MM.1S (cell line): ENCODE data around the gene PLEKHA1.

Experiments
- DNase-seq: peaks from one replicate; pipeline ENCODE4 v3.0.0-alpha.2; 2015
- H2AFZ ChIP-seq: fragments of 300-600 bp; sonication (generic); 2 replicates; pipeline ENCODE4 v1.6.0; 2016; ENCODE audit warnings: antibody characterized with exemption, low read length
- H3F3A ChIP-seq: fragments of 300-600 bp; sonication (generic); 2 replicates; pipeline ENCODE4 v1.6.1; 2016; ENCODE audit warnings: mild to moderate bottlenecking, antibody characterized with exemption, low read length, moderate library complexity, mixed read lengths; ENCODE audit not compliant: insufficient read depth
- H3K27ac ChIP-seq: fragments of 300-600 bp; sonication (generic); 2 replicates; pipeline ENCODE4 v1.5.1; 2016; ENCODE audit warnings: mild to moderate bottlenecking, low read length
- H3K27me3 ChIP-seq: fragments of 300-600 bp; sonication (generic); replicated peaks from 2 replicates; pipeline ENCODE4 v1.6.0; 2016; ENCODE audit warnings: low read length; ENCODE audit not compliant: insufficient read depth
- H3K36me3 ChIP-seq: fragments of 300-600 bp; sonication (generic); replicated peaks from 2 replicates; pipeline ENCODE4 v1.6.1; 2016; ENCODE audit warnings: mild to moderate bottlenecking, low read length, mixed read lengths; ENCODE audit not compliant: insufficient read depth
- H3K4me1 ChIP-seq: fragments of 300-600 bp; sonication (generic); 2 replicates; pipeline ENCODE4 v1.6.1; 2016; ENCODE audit warnings: low read length, mixed read lengths
- H3K4me2 ChIP-seq: fragments of 300-600 bp; sonication (generic); 2 replicates; pipeline ENCODE4 v1.6.0; 2016; ENCODE audit warnings: low read depth, low read length
- H3K4me3 ChIP-seq: fragments of 300-600 bp; sonication (generic); 2 replicates; pipeline ENCODE4 v1.5.1; 2016; ENCODE audit warnings: low read length, mixed read lengths
- H3K79me2 ChIP-seq: fragments of 300-600 bp; sonication (generic); 2 replicates; pipeline ENCODE4 v1.6.1; 2016; ENCODE audit warnings: mixed run types, low read length, mixed read lengths
- H3K9ac ChIP-seq: fragments of 300-600 bp; sonication (generic); 2 replicates; pipeline ENCODE4 v1.6.1; 2016; ENCODE audit warnings: low read length, mixed read lengths
- H3K9me2 ChIP-seq: fragments of 300-600 bp; sonication (generic); replicated peaks from 2 replicates; pipeline ENCODE4 v1.6.1; 2016; ENCODE audit warnings: mild to moderate bottlenecking, low read length, mixed read lengths; ENCODE audit not compliant: insufficient read depth
- H3K9me3 ChIP-seq: fragments of 300-600 bp; sonication (generic); replicated peaks from 2 replicates; pipeline ENCODE4 v1.6.1; 2016; ENCODE audit warnings: mild to moderate bottlenecking, low read length, mixed read lengths; ENCODE audit not compliant: insufficient read depth
- H4K20me1 ChIP-seq: fragments of 300-600 bp; sonication (generic); 2 replicates; pipeline ENCODE4 v1.6.1; 2016; ENCODE audit warnings: mild to moderate bottlenecking, low read length, moderate library complexity, mixed read lengths; ENCODE audit not compliant: insufficient read depth
- CTCF ChIP-seq: fragments of 300-600 bp; sonication (generic); IDR thresholded peaks from 2 replicates; pipeline ENCODE4 v1.5.1; 2016; ENCODE audit warnings: antibody characterized with exemption, low read length, mixed read lengths
- EZH2 ChIP-seq: fragments of 300-600 bp; sonication (generic); optimal IDR thresholded peaks from 2 replicates; pipeline ENCODE3; 2017; ENCODE audit warnings: low read depth, mild to moderate bottlenecking, antibody characterized with exemption, low read length, mixed read lengths
- EZH2phosphoT487 ChIP-seq: fragments of 300-600 bp; sonication (generic); IDR thresholded peaks from 2 replicates; pipeline ENCODE4 v1.6.1; 2018; ENCODE audit warnings: antibody characterized with exemption, low read length

The PLEKHA1 gene

DNA sequence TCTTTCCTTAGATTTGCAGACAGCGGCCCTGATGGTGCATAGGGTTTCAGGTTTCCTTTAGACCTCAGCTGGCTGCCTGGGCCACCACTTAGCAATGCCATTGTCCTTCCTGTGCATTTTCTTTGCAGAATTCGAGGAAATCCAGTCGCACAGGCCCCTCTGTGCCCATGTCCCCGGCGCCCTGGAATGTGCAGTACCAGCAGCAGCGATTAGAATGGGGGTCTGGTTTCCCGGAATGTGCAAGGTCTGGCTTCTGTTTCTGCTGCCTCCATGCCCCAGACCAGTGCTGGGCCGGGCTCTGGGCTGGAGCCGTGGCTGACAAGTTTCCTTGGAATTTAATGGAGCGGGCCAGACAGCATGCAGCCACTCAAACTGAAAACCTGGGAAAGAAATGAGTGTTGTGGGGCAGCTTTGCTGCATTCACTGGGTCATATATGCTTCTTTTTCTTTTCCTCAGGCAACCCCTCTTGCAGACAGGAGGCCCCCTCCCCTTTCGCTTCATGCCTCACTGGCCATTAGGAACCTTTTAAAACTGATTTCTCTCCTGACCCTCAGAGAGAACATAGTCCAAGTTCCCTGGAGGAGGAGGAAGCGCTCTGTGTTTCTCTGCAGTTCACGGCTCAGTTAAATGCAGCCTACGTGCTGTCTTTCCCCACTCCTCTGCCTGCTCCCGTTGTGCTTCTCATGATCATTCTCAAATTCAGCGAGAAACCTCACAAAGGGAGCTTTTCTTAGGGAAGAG lies 101.3 kb downstream of the PLEKHA1 start:
- no peak for TF ChIP-seq CTCF
- no peak for TF ChIP-seq EZH2phosphoT487
- no peak for TF ChIP-seq EZH2
- Histone ChIP-seq H3K4me3 (no peak overlapping the region), H3K27ac (no peak overlapping the region), H3K79me2 (no peaks in the 10 kb centered on the region), H3F3A (no peaks in the 10 kb centered on the region), H3K9me3 (no peaks in the 10 kb centered on the region), H3K36me3 (no peaks in the 10 kb centered on the region), H3K4me1 (no peaks in the 10 kb centered on the region), H3K9me2 (no peaks in the 10 kb centered on the region), H4K20me1 (no peaks in the 10 kb centered on the region), H3K4me2 (no peak overlapping the region), H2AFZ (no peak overlapping the region), H3K27me3 (peaks cover 10% of the 10 kb centered on the region; the same call in 1 of the 2 replicates), H3K9ac (no peak overlapping the region)
- DNase-seq = no peak

DNA sequence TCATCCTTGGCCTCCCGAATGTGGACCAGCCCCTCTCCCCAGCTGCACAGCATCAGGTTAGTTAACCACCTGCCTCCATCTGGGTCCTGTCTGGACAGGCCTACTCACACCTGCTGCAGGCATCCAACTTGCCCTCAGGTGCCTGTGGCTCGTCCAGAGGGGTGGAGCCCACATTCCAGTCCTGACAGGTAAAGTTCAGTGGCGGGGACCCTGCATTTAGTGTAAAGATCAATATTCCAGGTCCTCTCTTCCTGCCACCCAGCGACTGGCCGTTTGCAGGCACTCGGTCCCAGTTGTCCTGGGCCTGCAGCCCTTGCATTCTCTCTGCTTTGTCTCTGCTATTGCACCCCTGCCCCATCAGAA lies 101.8 kb downstream of the PLEKHA1 start:
- no peak for TF ChIP-seq CTCF
- no peak for TF ChIP-seq EZH2phosphoT487
- no peak for TF ChIP-seq EZH2
- H2AFZ ChIP-seq = no peak overlapping the region
- no peaks in the 10 kb centered on the region for H3K9me2 ChIP-seq
- H3K79me2 ChIP-seq = no peaks in the 10 kb centered on the region
- no peaks in the 10 kb centered on the region for H3F3A ChIP-seq
- H3K36me3 ChIP-seq = no peaks in the 10 kb centered on the region
- no peaks in the 10 kb centered on the region for H3K4me1 ChIP-seq
- H3K4me3 ChIP-seq = no peak overlapping the region
- no peak for DNase-seq
- H3K4me2 ChIP-seq = no peak overlapping the region
- H3K9ac ChIP-seq = no peak overlapping the region
- H3K27me3 ChIP-seq = peaks cover 10% of the 10 kb centered on the region; the same call in 1 of the 2 replicates
- no peaks in the 10 kb centered on the region for H3K9me3 ChIP-seq
- no peaks in the 10 kb centered on the region for H4K20me1 ChIP-seq
- H3K27ac ChIP-seq = no peak overlapping the region

DNA sequence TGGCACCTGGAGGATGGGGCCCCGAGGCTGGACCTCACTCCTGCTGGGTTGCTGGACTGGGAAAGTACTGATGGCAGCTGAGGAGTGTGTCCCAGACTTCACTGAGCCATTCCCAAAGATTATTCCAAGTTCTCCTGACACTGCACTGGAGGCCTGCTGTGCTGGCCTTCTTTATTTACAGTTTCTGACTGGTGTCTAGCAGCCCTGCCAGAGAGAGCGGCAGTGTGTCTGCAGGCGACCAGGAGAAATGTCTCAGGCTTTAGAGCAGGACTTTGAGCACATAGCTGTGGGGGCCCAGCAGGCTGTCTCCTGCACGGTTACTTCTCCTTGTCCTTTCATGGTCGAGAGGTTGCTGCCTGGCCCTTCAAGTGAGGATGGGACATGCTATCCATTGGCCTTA lies 102.9 kb downstream of the PLEKHA1 start:
- TF ChIP-seq EZH2 = no peak
- TF ChIP-seq EZH2phosphoT487 = no peak

DNA sequence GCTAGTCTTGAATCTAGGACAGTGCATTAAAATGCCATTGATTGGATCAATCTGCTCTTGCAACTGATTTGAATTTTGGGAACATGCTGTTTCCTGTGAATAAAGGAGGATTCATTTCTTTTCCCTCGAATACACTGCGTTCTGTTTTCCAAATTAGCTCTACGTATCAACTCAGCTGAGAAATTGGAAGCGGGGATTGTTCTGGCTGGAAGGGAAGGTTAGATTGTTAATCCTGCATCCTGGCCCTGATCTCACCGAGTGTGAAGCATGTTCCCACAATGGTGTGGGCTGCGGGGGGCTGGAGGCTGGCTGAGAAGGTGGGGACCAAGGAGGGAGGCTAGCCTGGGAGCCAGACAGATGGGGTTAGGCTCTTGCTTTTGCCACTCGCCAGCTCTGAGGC lies 104.5 kb downstream of the PLEKHA1 start:
- H3K4me3 ChIP-seq = no peak overlapping the region
- no peaks in the 10 kb centered on the region for H3K9me2 ChIP-seq
- H4K20me1 ChIP-seq = no peaks in the 10 kb centered on the region
- no peak overlapping the region for H3K9ac ChIP-seq
- TF ChIP-seq EZH2phosphoT487 (no peak), CTCF (no peak), EZH2 (no peak)
- H2AFZ ChIP-seq = no peak overlapping the region
- H3F3A ChIP-seq = no peaks in the 10 kb centered on the region
- H3K9me3 ChIP-seq = no peaks in the 10 kb centered on the region
- H3K79me2 ChIP-seq = no peaks in the 10 kb centered on the region
- H3K27me3 ChIP-seq = peaks cover 10% of the 10 kb centered on the region; the same call in 1 of the 2 replicates
- DNase-seq = no peak
- no peak overlapping the region for H3K4me2 ChIP-seq
- no peak overlapping the region for H3K27ac ChIP-seq
- H3K4me1 ChIP-seq = no peaks in the 10 kb centered on the region
- no peaks in the 10 kb centered on the region for H3K36me3 ChIP-seq

More for the DNA sequence above, 102.9 kb downstream of the PLEKHA1 start:
- H2AFZ ChIP-seq = no peak overlapping the region
- H3K4me2 ChIP-seq = no peak overlapping the region
- H3K27ac ChIP-seq = no peak overlapping the region
- H3K9me2 ChIP-seq = no peaks in the 10 kb centered on the region
- no peaks in the 10 kb centered on the region for H3K36me3 ChIP-seq
- H3K4me3 ChIP-seq = no peak overlapping the region
- H4K20me1 ChIP-seq = no peaks in the 10 kb centered on the region
- H3K9me3 ChIP-seq = no peaks in the 10 kb centered on the region
- H3K79me2 ChIP-seq = no peaks in the 10 kb centered on the region
- H3K9ac ChIP-seq = no peak overlapping the region
- peaks cover 10% of the 10 kb centered on the region; the same call in 1 of the 2 replicates for H3K27me3 ChIP-seq
- no peak for DNase-seq
- no peaks in the 10 kb centered on the region for H3K4me1 ChIP-seq
- no peaks in the 10 kb centered on the region for H3F3A ChIP-seq
